ELF-1 (cell line): ENCODE results near the gene MOB4.
"Not testable (repeated sequence)": the region's sequence is repeated elsewhere in the genome, so short reads cannot be mapped to it uniquely, and the experiment has no call there.

Experiments used
- DNase-seq: peaks from one replicate; pipeline ENCODE4 v3.0.0-alpha.2; 2016; ENCODE audit warnings: low read depth, low spot score

MOB4 gene

DNA sequence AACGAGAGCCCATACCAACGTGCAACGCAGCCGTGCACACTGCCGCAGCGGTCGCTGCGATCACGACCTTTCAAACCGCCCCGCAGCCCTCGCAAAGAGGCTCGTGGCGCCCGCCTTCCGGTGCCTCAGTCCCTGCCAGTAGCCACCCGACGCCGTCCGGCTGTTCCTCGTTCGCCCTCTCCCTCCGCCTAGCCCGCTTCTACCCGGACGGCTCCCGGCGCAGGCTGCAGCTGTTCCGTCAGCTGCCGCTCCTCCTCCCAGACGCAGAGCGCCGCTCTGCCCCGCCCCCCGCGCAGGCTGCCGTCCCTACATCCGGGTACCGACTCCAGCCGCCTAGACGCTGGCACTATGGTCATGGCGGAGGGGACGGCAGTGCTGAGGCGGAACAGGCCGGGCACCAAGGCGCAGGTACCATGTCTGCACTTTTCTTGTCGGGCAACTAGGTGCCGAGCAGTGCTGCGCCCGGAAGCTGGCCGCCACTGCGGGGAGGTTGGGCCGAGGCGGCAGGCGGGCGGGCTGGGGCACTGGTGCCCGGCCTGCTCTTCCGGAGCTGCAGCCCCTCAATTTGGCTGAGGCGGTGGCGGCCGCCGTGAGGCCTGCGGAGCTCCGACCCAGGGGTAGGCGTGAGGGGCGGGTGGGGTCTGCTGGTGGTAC, at the start of gene MOB4:
MOB4 (plus strand) TSS at position 328 of the 654 bp plus-strand sequence; CDS start at position 349, 21 bp downstream.
- peak; percentile 98 for DNase-seq

DNA sequence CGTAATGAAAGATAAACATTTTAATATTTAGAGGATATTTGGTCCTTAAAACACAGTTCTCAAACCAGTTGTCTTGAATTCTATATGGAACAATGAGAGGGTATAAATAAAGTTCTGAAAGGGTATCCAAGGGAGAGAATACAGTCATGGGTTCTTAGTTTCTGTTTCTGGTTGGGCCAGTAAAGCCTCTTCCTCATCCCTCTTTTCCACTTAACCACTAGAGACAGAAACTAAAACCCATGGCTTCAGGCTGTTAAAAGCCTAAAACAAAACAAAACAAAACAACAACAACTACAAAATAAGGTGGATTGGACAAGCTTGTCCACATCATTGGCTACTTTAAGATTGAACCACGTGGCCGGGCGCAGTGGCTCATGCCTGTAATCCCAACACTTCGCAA, 43.7 kb upstream of the MOB4 start:
- DNase-seq = no peak

DNA sequence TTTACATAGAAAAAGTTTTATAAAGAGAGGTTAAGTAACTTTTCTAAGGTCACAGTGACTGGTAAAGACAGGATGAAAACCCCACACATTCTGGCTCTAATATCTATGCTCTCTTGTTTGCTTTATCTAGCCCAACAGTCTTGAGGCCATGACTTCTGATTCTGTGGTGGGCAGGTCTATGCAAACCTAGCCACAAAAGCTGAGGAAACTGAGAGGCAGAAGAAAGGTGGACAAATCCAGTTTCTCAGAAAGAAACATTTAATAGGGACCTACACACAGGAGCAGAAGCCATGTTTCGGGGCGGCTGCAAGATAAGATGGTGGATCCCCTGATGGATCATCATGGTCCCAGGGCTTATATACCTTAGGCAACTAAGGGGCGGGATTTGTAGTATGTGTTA, 38.1 kb upstream of the MOB4 start:
- DNase-seq = no peak

DNA sequence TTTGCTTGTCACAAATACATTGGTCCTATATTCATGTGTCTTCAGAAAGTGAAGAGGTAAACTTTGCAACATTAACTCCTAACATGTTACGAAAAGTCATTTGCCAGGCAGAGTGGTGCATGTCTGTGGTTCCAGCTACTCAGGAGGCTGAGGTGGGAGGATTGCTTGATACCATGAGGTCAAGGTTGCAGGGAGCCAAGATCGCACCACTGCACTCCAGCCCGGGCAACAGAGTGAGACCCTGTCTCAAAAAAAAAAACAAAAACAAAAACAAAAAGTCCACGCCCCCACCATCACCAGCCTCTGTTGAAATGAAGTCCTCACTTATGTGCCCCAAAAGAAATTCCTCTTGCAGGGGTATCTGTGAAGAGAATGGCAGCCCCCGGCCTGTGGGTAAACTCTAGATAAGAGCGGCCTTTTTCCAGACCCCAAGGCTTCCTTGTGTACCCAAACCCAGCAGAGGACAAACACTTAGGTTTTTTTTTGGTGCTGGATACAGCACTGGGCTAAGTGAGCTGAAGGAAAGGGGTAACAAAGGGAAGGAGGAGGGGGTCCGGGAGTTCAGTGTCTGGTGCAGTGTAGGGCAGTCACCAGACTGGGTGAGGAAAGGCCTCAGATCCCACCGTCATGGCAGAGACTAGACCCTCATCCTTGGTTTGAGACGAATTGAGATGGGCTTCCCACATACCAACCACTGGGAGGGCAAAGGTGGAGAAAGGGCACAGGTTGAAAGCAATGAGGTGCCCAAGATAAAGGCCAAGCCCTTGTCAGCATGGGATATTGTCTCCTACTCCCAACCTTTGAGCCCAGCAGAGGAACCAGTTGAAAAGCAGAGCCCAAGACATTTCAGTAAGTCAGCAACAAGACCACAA, 35.5 kb upstream of the MOB4 start:
- DNase-seq = no peak

DNA sequence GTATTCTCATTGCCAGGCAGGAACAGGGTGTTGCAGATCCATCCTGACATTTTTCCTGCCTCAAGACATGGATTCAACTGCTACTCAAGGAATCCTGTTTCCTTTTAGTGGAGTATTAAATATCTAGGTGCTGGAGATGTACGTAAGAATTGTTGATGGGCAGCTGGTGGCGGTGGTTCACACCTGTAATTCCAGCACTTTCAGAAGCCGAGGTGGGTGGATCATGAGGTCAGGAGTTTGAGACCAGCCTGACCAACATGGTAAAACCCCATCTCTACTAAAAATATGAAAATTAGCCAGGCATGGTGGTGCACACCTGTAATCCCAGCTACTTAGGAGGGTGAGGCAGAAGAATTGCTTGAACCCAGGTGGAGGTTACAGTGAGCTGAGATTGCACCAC, 31.6 kb upstream of the MOB4 start:
- DNase-seq = not testable (repeated sequence)

DNA sequence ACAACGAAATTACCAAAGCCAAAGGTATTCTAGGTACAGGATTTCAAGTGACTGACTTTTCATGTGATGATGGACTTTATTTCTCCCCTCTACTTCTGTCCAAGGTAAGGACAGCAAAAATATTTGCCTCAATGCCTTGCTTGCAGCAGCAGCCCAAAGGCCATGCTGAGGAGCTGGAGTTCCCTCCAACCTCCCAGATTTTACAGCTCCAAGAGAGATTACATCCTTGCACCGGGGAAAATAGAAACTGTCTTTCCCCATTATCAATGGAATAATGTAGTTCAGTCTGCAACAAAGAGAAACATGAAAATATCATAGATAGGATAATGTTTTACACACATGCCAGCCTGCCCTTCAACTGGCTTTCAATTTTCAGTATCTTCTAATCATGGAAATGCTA, 29.7 kb upstream of the MOB4 start:
- DNase-seq = no peak

DNA sequence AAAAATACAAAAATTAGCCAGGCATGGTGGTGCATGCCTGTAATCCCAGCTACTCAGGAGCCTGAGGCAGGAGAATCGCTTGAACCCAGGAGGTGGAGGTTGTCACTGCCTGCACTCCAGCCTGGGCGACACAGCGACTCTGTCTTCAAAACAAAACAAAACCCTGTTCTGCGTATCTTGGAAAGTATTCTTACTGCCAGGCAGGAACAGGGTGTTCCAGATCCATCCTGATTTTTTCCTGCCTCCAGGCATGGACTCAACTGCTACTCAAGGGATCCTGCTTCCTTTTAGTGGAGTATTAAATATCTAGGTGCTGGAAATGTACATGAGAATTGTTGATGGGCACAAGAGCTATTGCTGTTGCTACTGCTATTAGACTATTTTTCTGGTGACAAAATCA, 28.5 kb upstream of the MOB4 start:
- no peak for DNase-seq

DNA sequence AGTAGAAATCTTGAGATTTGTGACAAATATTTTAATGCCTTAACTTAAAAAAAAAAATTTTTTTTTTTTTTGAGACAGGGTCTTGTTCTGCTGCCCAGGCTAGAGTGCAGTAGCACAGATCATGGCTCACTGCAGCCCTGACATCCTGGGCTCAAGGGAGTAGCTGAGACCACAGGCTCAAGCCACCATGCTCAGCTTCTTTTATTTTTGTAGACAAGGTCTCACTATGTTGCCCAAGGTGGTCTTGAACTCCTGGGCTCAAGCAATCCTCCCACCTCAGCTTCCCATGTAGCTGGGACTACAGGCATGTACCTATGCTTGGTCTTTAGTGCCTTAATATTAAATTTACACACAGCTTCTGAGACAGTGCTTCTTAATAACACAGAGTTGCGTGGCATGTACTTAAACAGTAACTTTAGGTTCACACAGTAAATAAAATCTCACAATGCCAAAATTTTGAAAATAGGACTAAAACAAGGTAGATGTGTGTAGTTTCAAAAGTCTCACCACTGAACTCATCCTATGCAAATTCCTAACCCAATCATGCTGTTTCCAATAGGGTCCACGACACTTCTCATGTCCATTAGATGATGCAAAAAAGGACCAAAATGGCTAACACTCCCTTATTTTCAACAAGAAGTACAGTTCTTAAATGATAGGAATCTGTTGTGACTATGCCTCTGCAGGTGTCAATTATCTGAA, 20.3 kb upstream of the MOB4 start:
- DNase-seq = no peak

DNA sequence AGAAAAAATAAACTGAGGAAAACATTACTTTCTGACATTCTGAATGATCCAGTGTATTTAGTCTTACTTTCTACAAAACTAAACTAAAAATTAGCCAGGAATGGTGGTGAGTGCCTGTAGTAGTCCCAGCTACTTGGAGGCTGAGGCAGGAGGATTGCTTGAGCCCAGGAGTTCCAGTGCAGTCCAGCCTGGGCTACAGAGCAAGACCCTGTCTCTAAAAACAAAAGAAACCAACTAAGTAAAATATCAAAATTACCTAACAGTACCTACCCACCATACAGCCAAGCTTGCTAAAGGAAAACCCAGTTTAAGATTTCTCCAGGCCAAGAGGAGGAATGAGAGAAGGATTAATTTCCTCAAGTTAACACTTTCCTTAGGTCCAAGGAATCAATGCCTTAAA, 19.2 kb upstream of the MOB4 start:
- no peak for DNase-seq

DNA sequence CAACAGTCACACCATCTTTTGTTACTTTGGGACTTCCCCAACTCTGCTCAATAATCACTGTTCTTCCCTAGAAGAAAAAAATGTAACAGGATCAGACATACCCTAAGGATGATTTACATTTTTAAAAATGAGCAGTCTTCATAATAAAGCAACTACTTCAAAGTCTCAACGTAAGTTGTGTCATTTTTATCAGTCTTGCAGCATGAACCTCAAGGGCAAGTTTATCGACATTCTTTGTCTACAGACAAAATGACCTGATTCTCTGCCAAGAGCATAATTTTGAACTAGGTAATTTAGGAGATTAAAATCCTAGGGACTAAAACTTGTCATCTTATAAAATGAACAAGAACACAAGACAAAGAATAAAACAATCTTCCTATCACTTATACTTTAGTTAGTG, 18.5 kb upstream of the MOB4 start:
- DNase-seq = no peak

DNA sequence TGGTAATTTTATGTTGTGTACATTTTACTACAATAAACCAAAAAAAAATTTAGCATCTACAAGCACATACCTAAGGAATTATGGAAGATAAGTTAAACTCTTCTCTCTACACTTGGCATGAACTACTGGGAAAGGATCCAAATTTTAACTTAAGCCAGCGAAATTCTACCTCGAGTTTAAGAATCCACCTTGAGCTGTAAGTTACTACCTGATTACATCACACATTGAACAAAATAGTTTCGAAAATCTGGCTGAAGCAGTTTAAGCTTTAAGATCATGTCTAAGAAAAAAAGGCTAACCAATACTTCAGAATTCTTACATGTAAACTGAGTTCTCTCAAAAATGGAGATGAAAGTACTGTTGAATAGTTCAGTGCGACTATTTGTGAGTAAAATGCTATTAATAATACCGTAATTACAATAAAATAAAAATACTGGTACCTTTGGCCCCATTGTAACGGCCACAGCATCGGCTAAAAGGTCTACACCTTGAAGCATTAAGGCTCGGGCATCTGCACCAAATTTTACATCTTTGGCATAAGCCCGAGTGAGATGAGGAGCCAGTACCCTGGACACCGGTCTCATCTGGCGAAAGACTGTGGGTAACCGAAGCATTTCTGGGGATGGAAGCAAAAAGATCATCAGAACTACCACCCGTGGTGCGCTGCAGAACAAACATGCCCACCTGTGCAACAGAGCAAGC, 17.5 kb upstream of the MOB4 start:
- no peak for DNase-seq

DNA sequence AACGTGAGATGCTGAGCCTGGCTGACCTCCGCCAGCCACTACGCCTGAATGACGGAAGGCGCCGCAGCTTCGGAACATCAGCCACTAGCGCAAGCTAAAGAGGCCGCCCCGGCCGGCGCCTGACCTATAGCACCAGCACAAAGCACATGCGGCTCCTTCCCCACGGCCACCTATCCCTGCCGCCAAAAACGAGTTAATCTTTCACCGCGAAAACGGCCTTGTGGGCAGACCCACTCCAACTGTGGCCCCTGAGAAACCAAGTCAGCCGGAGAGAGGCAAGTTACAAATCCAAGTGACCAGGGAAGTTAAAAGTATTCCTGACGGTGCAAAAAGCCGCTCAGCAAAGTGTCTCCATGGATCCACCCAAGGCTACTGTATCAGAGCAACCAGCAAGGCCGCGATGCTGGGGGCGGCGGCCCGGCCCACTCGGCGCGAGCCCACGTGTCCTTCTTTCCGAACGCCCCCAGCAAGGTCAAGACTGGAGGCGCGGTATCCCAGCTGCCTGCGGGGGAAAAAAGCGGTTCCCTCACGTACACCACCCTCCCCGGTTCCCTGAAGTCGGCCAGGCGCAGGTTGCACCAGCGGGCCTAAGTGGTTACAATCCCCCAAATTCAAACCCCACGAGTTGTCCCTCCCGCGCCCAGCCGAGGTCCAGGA, 16.8 kb upstream of the MOB4 start:
- peak; percentile 74 for DNase-seq

DNA sequence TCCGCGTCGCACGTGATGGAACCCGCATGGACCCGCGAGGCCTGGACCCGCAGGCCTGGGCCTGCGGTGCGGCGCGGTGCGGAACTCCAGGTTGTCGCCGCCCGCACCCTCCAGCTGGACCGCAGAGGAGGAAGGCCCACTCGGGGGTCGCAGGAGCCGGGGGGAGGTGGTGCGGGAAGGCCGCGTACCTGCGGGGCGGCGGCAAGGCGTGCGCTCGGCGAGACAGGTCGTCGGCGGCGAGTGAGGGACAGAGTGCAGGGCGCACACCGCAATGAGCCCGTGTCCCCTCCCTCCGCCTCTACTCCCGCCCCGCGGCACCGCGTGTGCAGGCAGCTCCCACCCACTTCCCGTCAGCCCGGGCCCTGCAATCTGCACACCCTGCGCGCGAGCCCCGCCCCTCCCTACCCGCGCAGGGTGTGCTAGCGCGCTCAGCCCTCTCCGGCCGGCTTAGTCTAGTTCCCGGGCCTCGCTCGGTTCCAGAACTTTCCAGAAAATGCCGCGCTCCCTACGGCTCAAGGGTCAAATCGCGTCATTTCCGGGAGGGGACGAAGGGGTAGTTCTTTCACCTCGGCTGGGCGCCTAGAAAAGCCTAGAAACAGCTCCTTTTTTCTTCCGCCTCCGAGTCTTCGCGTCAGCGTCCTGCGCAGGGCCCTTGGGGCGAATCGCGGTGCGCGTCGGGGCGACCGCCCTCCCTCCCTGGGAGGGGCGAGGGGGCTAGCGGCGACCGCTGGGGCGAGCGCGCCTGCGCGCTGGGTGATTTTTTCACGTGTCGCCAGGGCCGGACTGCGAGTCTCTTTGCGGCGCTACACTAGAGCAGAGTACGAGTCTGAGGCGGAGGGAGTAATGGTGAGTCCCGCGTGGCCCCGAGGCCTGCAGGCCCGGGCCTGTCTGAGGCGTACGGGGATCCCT, 16.0 kb upstream of the MOB4 start, which contains the start of the genes HSPD1 and HSPE1:
HSPD1 (minus strand) TSS at position 247 of the 909 bp plus-strand sequence. CDS start 992 bp downstream, outside the sequence.
HSPE1 (plus strand) TSS at position 786 of the 909 bp plus-strand sequence; CDS start at position 844, 58 bp downstream.
- peak; percentile 99 for DNase-seq

DNA sequence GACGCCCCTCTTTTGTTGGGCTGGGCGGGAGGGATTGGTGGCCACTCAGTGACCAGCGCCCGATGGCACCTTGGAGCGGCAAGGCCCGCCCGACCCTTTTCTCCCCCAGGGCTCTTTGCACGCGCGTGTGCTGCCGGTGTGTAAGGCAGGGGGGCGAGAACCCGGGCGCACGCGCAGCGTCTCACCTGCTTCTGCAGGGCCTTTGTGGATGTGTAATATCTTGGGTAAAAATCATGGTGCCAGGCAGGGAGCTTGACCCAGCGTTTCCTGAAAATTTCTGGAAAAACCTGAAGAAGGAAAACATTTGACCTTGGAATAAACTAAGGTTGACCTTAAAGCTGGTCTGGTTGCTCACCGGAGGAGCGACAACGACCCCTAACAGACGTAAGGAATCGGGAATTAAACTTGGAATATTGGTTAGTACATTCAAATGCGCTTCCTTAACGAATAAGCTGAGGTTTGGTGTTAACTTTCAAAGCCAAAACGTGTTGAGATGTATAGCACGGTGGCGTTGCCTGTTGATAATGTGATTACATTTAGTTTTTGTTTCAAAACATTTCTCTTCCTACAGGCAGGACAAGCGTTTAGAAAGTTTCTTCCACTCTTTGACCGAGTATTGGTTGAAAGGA, 15.2 kb upstream of the MOB4 start:
- DNase-seq = no peak

DNA sequence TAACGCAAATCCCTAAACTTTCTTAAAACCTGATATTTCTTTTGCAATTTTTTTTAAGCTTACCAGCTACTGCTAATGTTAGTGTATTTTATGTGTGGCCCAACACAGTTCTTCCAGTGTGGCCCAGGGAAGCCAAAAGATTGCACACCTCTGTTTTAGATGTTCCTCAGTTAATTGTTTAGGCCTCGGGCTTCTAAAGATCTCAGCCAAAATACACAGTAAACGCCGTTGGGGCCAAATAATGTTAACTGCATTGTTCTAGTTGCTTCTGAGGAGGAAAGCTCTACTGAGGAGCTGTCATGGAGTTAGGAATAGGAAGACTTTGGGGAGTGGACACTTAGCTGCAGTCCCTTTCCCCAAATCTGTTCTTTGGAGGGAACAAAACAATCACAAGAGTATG, 13.7 kb upstream of the MOB4 start:
- peak; percentile 29 for DNase-seq

DNA sequence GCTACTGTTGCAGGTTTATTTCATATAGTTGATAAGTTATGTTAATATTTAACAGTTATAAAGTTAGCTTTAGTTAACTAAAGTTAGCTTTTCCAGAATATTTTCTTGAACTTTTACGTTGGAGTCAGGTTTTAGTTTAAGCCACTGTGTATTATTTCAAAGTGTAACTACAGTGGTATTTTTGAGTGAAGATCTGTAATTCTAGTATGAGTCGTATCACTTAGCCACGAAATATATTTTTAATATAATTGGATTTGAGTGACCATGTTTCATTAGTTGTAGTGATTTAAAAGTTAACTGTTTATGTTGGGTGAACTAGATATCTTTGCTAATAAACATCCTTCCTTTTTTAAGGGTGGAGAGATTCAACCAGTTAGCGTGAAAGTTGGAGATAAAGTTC, 13.2 kb upstream of the MOB4 start:
- DNase-seq = no peak

DNA sequence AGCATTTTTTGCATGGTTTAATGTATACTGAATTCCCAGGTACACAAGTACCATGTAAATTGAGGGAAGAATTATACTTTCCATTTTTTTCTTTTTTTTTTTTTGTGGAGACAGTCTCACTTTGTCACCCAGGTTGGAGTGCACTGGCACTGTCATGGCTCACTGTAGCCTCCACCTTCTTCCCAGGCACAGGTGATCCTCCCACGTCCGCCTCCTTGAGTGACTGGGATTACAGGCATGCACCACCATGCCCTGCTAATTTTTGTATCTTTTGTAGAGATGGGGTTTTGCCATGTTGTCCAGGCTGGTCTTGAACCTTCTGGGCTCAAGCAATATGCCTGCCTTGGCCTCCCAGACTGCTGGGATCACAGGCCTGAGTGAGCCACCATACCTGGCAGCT, 11.9 kb upstream of the MOB4 start:
- no peak for DNase-seq

DNA sequence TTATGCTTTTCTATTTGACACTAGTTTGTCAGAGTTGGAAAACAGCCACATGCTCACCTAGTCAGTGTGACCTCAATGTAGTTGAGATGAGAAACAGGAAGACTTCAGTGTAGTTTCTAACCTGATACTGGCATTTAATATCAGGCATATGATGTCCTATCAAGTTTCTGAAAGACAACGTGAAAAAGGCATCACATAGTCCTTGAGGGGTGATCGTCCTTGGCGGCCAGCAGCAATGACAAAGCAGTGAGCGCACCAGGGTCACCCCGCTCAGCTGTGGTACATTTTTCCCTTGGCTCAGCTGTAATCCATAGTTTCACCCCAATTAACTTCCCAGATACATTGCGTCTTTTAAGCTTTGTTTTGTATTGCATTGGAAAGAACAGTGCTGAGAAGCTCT, 11.4 kb upstream of the MOB4 start:
- DNase-seq = no peak

DNA sequence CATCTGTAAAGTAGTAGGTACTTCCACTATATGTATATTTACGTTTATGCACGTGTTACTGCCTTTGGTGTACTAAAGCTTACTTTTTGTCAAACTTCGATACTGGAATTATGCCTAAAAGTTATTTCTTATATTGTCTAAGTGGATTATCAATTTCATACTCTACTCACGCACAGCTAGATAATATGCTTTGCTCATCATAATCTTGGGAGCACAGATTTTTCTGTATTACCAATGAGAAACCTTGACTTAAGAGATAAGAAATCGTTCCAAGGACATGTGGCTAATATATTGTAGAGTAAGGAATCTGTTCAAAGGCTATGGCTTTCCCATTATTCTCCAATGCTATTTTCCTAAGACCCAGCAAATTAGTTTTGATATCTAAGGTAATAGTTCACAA, 9.2 kb upstream of the MOB4 start:
- DNase-seq = no peak

DNA sequence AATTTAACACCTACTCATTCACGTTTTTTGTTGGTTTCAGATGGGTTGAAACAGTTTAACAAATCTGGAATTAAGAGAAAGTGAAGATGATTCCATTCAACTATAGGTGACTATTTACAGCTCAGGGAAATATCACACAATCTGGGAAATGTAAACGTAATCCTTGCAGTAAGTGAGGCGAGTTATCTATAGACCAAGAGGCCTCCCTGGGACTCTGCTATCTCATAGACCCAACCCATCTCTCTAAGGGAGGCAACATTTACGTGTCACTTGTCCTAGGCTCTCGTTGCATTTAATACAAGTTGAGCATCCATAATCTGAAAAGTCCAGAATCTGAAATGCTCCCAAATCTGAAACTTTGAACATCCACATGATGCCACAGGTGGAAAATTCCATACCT, 2.0 kb upstream of the MOB4 start:
- no peak for DNase-seq
